WTC11 (cell line): Measurements from ENCODE around the gene EFEMP2. TPM values are rescaled to one million over a fixed set of nuclear protein-coding genes. Genes with fewer than 3 reads are reported as not detected.

Experiments
- ATAC-seq: fragments of 200-7000 bp; cut with Tn5 transposase; 2 replicates; pipeline ENCODE4 v1.10.0; 2021; ENCODE audit warnings: mild to moderate bottlenecking, moderate library complexity
- CTCF ChIA-PET: fragments of 300-600 bp; sonication (Branson Sonifier 250); formaldehyde crosslinking; loops from one replicate; lab custom pipeline; 2021; ENCODE audit warnings: antibody characterized with exemption; lab: Charles Lee
- POLR2A ChIA-PET: fragments of 350-600 bp; sonication (Branson Sonifier 250); formaldehyde crosslinking; loops from one replicate; lab custom pipeline; 2021; ENCODE audit warnings: antibody characterized with exemption; lab: Charles Lee
- DNase-seq: peaks from one replicate; pipeline ENCODE4 v3.0.0; 2021; ENCODE audit warnings: low spot score
- H3K27ac Mint-ChIP-seq: 2 replicates; pipeline ENCODE4 v1.8.0; 2021; ENCODE audit warnings: mixed read lengths
- H3K27me3 Mint-ChIP-seq: 2 replicates; pipeline ENCODE4 v1.8.0; 2021; ENCODE audit warnings: low read depth, mild to moderate bottlenecking, moderate library complexity, mixed read lengths
- H3K36me3 Mint-ChIP-seq: 2 replicates; pipeline ENCODE4 v1.8.0; 2021; ENCODE audit warnings: mixed read lengths
- H3K4me1 Mint-ChIP-seq: 2 replicates; pipeline ENCODE4 v1.8.0; 2022; ENCODE audit warnings: mixed read lengths
- H3K4me3 Mint-ChIP-seq: 2 replicates; pipeline ENCODE4 v1.8.0; 2021; ENCODE audit warnings: mild to moderate bottlenecking, moderate library complexity, mixed read lengths
- H3K9me3 Mint-ChIP-seq: 2 replicates; pipeline ENCODE4 v1.8.0; 2021; ENCODE audit warnings: mixed read lengths
- E2F5 ChIP-seq: sonication (generic); formaldehyde crosslinking; IDR thresholded peaks from 2 replicates; pipeline ENCODE4 v1.8.1; 2022; ENCODE audit warnings: mild to moderate bottlenecking, moderate library complexity, missing genetic modification reagents
- FOXK1 ChIP-seq: sonication (generic); formaldehyde crosslinking; IDR thresholded peaks from 2 replicates; pipeline ENCODE4 v1.8.0; 2022; ENCODE audit warnings: mild to moderate bottlenecking, moderate library complexity, missing genetic modification reagents
- FOXP1 ChIP-seq: sonication (generic); formaldehyde crosslinking; IDR thresholded peaks from 2 replicates; pipeline ENCODE4 v1.8.0; 2022; ENCODE audit warnings: missing genetic modification reagents, mild to moderate bottlenecking, moderate library complexity, borderline replicate concordance
- MYBL2 ChIP-seq: sonication (generic); formaldehyde crosslinking; IDR thresholded peaks from 2 replicates; pipeline ENCODE4 v1.8.1; 2023; ENCODE audit warnings: mild to moderate bottlenecking, moderate library complexity, missing genetic modification reagents
- NFYB ChIP-seq: sonication (generic); formaldehyde crosslinking; conservative IDR thresholded peaks from 2 replicates; pipeline ENCODE4 v1.8.0; 2022; ENCODE audit warnings: low read depth, missing genetic modification reagents
- SP1 ChIP-seq: sonication (generic); formaldehyde crosslinking; conservative IDR thresholded peaks from 2 replicates; pipeline ENCODE4 v1.8.1; 2022; ENCODE audit warnings: missing genetic modification reagents
- TEAD4 ChIP-seq: sonication (generic); formaldehyde crosslinking; IDR thresholded peaks from 2 replicates; pipeline ENCODE4 v1.8.0; 2022; ENCODE audit warnings: mild to moderate bottlenecking, missing genetic modification reagents
- TP53 ChIP-seq: sonication (generic); formaldehyde crosslinking; IDR thresholded peaks from 2 replicates; pipeline ENCODE4 v1.8.1; 2023; ENCODE audit warnings: mild to moderate bottlenecking, missing genetic modification reagents
- ZNF232 ChIP-seq: sonication (generic); formaldehyde crosslinking; IDR thresholded peaks from 2 replicates; pipeline ENCODE4 v1.8.0; 2022; ENCODE audit warnings: mild to moderate bottlenecking, missing genetic modification reagents
- total RNA-seq: library from RNA; stranded (reverse); gene quantifications from 3 replicates; pipeline ENCODE4 v1.2.3, GENCODE V29; 2021
- TF ChIP-seq, protein P1 (sequence below): fragments of 250-450 bp; sonication (Bioruptor Pico); IDR thresholded peaks from 2 replicates; pipeline ENCODE4 v1.9.0; 2021; ENCODE audit warnings: mild to moderate bottlenecking, borderline replicate concordance
- TF ChIP-seq, protein P2 (sequence below): sonication (generic); formaldehyde crosslinking; IDR thresholded peaks from 2 replicates; pipeline ENCODE4 v1.8.1; 2023; ENCODE audit warnings: mild to moderate bottlenecking, missing genetic modification reagents
- TF ChIP-seq, protein P3 (sequence below): fragments of 250-450 bp; sonication (Bioruptor Pico); IDR thresholded peaks from 2 replicates; pipeline ENCODE4 v1.9.0; 2021; ENCODE audit warnings: moderate library complexity, mild to moderate bottlenecking, inconsistent platforms, borderline replicate concordance

Gene EFEMP2
- total RNA-seq, 1 experiment from 2014 or later = 14.2 TPM

GRCh38 chr11:65859095-65859811 is 13.3 kb downstream of the EFEMP2 start:
- POLR2A ChIA-PET = interaction anchor here (0.5 to 4.2 kb wide), 25 partner anchors 8 to 458 kb away, joined by 3 to 90 read pairs (median 6); partner anchors contain the start of genes CCDC85B, CD248, EFEMP2 and FIBP

DNA sequence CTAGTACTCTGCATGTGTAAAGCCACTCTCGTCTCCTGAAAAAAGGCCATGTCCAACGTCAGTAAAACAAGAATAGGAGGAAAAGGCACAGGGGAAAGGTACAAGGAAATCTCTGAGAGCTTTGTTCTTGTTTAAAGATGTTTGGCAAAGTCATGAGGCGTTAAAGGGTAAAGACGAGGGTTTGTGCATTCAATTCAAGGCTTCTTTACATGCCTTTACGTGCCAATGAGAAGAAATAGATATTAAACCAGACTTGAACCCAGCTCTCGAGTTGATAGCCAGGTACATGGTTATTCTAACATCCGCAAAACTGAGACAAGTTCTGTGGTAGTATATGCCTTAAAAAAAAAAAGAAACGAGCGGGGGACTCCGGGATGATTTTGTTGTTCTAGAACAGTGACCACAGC is 13.9 kb downstream of the EFEMP2 start:
- H3K4me1 Mint-ChIP-seq = peaks cover 24% of the 10 kb centered on the region
- no peaks in the 10 kb centered on the region for H3K27me3 Mint-ChIP-seq
- no peak for ATAC-seq
- POLR2A ChIA-PET = interaction anchor here (0.7 to 4.2 kb wide), 20 partner anchors 8 to 409 kb away, joined by 3 to 90 read pairs (median 4); partner anchors contain the start of genes CCDC85B, CST6, EFEMP2 and FIBP
- H3K4me3 Mint-ChIP-seq = peak overlapping the region; percentile 90
- H3K9me3 Mint-ChIP-seq = no peaks in the 10 kb centered on the region
- H3K27ac Mint-ChIP-seq = peak overlapping the region; percentile 100
- H3K36me3 Mint-ChIP-seq = peaks cover 43% of the 10 kb centered on the region
- DNase-seq = no peak
- CTCF ChIA-PET = interaction anchor here (1.0 to 16.6 kb wide), 25 partner anchors 8 to 443 kb away, joined by 3 to 539 read pairs (median 10); partner anchors contain the start of genes AP5B1, BANF1, CCDC85B and EFEMP2
- no peak for TF ChIP-seq TP53 (CRISPR knock-in tag)
- TF ChIP-seq, protein P1, sequence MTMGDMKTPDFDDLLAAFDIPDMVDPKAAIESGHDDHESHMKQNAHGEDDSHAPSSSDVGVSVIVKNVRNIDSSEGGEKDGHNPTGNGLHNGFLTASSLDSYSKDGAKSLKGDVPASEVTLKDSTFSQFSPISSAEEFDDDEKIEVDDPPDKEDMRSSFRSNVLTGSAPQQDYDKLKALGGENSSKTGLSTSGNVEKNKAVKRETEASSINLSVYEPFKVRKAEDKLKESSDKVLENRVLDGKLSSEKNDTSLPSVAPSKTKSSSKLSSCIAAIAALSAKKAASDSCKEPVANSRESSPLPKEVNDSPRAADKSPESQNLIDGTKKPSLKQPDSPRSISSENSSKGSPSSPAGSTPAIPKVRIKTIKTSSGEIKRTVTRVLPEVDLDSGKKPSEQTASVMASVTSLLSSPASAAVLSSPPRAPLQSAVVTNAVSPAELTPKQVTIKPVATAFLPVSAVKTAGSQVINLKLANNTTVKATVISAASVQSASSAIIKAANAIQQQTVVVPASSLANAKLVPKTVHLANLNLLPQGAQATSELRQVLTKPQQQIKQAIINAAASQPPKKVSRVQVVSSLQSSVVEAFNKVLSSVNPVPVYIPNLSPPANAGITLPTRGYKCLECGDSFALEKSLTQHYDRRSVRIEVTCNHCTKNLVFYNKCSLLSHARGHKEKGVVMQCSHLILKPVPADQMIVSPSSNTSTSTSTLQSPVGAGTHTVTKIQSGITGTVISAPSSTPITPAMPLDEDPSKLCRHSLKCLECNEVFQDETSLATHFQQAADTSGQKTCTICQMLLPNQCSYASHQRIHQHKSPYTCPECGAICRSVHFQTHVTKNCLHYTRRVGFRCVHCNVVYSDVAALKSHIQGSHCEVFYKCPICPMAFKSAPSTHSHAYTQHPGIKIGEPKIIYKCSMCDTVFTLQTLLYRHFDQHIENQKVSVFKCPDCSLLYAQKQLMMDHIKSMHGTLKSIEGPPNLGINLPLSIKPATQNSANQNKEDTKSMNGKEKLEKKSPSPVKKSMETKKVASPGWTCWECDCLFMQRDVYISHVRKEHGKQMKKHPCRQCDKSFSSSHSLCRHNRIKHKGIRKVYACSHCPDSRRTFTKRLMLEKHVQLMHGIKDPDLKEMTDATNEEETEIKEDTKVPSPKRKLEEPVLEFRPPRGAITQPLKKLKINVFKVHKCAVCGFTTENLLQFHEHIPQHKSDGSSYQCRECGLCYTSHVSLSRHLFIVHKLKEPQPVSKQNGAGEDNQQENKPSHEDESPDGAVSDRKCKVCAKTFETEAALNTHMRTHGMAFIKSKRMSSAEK = no peak
- TF ChIP-seq, protein P2, sequence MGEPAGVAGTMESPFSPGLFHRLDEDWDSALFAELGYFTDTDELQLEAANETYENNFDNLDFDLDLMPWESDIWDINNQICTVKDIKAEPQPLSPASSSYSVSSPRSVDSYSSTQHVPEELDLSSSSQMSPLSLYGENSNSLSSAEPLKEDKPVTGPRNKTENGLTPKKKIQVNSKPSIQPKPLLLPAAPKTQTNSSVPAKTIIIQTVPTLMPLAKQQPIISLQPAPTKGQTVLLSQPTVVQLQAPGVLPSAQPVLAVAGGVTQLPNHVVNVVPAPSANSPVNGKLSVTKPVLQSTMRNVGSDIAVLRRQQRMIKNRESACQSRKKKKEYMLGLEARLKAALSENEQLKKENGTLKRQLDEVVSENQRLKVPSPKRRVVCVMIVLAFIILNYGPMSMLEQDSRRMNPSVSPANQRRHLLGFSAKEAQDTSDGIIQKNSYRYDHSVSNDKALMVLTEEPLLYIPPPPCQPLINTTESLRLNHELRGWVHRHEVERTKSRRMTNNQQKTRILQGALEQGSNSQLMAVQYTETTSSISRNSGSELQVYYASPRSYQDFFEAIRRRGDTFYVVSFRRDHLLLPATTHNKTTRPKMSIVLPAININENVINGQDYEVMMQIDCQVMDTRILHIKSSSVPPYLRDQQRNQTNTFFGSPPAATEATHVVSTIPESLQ (CRISPR knock-in tag) = no peak
- TF ChIP-seq, protein P3, sequence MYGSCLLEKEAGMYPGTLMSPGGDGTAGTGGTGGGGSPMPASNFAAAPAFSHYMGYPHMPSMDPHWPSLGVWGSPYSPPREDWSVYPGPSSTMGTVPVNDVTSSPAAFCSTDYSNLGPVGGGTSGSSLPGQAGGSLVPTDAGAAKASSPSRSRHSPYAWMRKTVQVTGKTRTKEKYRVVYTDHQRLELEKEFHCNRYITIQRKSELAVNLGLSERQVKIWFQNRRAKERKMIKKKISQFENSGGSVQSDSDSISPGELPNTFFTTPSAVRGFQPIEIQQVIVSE (CRISPR knock-in tag) = no peak

More at GRCh38 chr11:65859095-65859811, 13.3 kb downstream of the EFEMP2 start:
- ATAC-seq = peak; percentile 67
- Mint-ChIP-seq H3K4me1 (peaks cover 23% of the 10 kb centered on the region), H3K4me3 (peak overlapping the region; percentile 90)
- TF ChIP-seq MYBL2 (CRISPR knock-in tag) (peak; percentile 78; the same call in 1 of the 2 replicates), FOXP1 (CRISPR knock-in tag) (0 out of 2 replicates have a peak, but pooled peaks have one; percentile 18), NFYB (CRISPR knock-in tag) (peak; percentile 42; the same call in 1 of the 2 replicates), FOXK1 (CRISPR knock-in tag) (peak; percentile 54; the same call in 1 of the 2 replicates), TEAD4 (CRISPR knock-in tag) (no peak), SP1 (CRISPR knock-in tag) (peak; percentile 79), ZNF232 (no peak), E2F5 (0 out of 2 replicates have a peak, but pooled peaks have one; percentile 56)
- TF ChIP-seq, all 79 proteins: peak for 6
- peak; percentile 100 for DNase-seq
- peaks cover 41% of the 10 kb centered on the region for H3K36me3 Mint-ChIP-seq
- no peaks in the 10 kb centered on the region for H3K9me3 Mint-ChIP-seq
- H3K27ac Mint-ChIP-seq = peak overlapping the region; percentile 100
- no peaks in the 10 kb centered on the region for H3K27me3 Mint-ChIP-seq
- CTCF ChIA-PET = interaction anchor here (0.6 to 16.6 kb wide), 63 partner anchors 9 to 454 kb away, joined by 3 to 539 read pairs (median 5); partner anchors contain the start of genes AP5B1, BANF1, CCDC85B and CST6
